HG03095 (cell line): ENCODE results near the gene ADAMTSL2.

Source experiments
- ATAC-seq: cut with Tn5 transposase; IDR thresholded peaks from one replicate; pipeline ENCODE4 v1.9.1; 2021; ENCODE audit warnings: moderate library complexity; ENCODE audit not compliant: unreplicated experiment

Gene ADAMTSL2

DNA sequence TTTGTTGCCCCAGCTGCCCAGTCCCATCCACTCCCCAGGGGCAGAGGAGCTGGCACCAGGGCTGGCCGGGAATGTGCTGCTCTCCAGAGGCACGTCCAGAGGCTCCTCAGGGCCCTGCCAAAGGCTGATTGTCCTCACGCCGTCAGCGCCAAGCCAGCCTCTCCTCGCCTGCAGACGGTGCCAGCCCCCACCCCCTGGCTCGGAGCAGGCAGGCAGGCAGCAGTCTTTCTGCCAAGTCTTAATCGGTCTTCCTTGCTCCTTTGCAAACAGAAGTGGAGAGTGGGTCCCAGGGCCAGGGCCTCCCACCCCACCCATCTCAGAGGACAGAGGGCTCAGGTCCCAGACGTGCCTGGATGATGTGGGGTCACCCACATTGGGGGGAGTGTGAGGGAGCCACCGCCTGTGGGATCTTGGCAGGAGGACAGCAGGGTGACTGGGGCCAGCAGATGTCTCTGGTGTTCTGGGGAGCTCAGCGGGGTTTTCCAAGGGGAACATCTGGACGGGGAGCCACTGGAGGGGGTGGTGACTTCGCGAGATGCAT lies 38.4 kb downstream of the ADAMTSL2 start:
- ATAC-seq, result no peak

DNA sequence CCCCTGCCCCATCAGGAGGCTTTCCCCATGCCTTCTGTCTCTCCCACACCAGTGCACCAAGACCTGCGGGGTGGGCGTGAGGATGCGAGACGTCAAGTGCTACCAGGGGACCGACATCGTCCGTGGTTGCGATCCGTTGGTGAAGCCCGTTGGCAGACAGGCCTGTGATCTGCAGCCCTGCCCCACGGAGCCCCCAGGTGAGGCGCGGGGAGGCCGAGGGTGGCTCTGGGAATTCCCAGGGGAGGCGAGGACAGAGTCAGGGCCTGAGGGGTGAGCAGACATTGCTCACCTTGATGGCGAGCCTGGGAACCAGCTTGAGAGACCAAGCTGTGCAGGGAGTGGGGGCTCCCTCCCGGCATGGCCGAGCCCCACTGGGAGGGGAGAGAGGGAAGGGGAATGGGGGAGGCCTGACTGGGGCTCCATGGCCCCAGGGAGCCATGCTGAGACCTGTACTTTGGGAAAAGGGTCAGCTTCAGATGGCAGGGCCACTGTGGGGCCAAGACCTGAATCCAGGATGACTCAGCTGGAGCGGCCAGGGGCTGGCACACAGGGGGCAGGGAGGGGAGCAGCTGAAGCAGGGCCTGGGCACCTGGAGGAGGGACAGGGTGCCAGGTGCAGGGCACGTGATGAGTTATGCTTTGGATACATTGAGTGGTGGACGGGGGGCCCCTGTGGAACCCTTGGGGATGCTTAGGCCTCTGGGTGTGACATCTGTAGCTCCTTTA lies 39.4 kb downstream of the ADAMTSL2 start:
- ATAC-seq, result no peak

DNA sequence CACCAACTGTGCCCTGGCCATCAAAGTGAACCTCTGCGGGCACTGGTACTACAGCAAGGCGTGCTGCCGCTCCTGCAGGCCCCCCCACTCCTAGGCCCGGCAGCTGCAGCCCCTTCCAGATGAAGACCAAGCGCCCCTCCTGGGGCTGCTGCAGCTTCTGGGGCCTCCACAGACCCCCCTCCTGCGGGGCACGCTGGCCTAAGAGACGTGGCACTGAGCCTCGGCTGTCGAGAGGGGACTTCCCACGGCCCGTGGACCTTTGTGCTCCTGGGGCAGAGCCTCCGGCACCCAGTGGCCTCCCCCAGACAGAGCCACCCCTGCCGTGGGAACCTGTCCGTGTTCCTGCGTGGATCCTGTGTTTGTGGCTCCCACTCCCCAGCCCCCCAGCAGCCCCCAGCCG lies 40.3 kb downstream of the ADAMTSL2 start:
- no peak for ATAC-seq

- no peak for ATAC-seq
Observed at GRCh38 chr9:133575186-133576030, 40.9 kb downstream of the ADAMTSL2 start.

- ATAC-seq, result no peak
Observed at GRCh38 chr9:133576031-133576874, 41.7 kb downstream of the ADAMTSL2 start.

DNA sequence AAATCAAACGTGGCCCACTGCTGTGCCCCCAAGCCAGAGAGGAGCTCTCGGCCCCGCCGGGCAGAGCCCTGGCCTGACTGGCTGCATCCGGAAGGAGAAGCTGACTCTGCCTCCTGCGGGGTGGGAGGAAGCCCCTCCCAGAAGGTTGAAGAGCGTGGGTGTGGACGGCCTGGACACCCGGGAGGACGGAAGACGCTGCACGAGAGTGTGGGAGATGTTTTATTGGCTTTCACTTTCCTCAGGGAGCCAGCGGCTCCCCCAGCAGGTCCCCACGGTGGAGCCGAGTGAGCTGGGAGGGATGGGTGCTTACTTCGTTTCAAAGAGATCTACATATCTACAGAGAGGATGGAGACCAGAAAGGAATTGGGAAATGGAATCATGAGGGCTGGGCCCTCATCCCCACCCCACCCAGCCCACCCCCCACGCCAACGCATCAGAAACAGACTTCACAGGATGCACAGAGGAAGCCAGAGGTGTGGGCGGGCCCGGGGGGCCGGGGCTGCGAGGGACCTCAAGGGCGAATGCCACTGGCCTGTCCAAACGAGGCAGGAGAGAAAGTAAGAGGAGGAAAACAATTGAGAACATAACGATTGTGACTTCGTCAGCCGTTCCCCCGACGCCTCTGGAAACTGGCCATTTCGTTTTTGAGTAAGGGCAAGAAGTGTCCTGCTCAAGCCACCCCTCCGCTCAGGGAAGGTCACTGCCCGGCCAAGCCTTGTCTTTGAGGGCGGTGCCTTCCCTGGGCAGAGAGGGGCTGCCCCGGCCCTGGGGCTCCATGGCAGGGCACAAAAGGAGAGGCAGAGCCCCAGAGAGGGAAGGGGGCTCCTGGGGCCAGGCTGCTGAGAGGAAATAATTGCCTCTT lies 42.6 kb downstream of the ADAMTSL2 start:
- no peak for ATAC-seq

GRCh38 chr9:133577737-133578112 lies 43.2 kb downstream of the ADAMTSL2 start:
- ATAC-seq, result no peak

GRCh38 chr9:133578524-133579441 lies 44.3 kb downstream of the ADAMTSL2 start:
- ATAC-seq, result no peak

DNA sequence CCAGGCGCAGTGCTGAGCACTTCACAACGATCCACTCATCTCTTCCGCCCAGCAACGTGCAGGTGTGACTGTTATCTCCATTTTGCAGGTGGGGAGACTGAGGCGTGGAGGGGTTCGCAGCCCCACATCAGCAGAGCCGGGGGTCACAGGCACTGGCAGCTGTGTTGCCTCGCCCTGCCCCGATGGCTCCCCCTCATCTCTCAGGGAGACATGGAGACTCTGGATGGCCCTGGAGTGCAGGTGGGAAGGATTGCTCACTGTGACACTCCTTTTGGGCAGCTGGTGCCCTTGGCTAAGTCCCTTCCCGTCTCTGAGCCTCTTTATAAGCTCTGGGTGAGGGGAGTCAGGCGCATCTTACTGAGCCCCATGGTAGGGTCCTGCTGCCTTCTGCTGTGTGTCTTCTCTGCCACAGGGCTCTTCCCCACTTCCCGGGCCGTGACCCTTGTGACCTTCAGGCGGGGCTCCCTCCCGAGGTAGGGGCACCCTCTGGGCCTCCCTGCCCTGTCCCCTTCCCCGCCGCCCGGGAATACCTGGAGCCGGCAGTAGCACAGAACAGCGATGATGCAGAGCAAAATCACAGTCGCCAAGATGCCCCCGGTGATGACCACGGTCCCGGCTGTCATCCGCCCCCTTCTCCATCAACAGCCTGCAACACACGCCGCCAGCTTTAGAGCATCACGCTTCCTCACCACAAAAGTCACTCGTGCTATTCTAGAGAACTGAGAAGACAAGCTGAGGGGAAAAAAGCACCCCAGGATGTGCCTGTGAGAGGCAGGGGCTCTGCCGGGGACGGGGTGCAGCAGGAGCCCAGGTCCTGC lies 45.3 kb downstream of the ADAMTSL2 start:
- ATAC-seq, result no peak

GRCh38 chr9:133580419-133580738 lies 45.9 kb downstream of the ADAMTSL2 start:
- no peak for ATAC-seq

GRCh38 chr9:133581011-133581410 lies 46.5 kb downstream of the ADAMTSL2 start:
- ATAC-seq, result no peak

- ATAC-seq, result no peak
Observed at GRCh38 chr9:133581513-133582343, 47.2 kb downstream of the ADAMTSL2 start.

DNA sequence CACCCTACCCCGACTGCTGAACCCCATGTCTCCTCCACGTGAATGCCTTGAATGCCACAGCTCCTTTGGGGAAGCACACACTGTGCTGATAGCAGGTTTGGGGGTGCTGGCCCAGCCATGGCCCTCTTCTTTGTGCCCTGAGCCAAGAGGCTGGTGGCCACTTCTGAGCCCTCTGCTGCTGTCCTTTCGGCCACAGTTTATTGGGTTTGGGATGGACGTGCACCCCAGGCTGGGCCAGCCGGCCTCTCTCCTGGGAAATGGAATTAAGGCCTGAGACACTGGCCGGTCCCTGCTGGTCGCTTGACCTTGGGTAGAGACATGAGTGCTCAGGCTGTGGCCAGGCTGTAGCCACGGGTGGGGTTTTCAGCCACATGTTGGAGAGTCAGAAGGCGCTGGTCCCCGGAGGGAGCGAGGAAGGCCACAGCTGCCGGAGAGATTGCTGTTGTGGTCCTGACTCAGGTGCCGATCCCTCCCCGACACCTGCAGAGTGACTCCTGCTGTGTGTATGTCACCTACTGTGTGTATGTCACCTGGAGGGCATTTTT lies 48.1 kb downstream of the ADAMTSL2 start:
- no peak for ATAC-seq

DNA sequence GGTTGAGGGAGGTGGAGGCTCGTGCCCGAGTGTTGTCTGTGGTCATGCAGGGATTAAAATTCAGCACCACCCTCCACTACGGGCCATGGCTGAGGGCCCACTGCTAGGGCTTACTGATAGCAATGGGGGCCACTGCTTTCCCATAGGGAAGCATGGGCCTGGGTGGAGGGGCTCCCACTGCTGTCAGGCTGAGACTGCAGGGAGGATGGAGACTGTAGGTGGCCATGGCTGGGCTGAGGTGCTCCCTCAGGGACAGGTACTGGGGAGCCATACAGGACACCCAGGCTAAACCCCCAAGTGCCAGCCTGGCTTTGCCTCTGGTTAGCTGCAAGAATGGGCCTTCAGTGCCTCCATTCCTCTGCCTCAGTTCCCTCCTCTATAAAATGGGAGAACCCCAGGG lies 48.6 kb downstream of the ADAMTSL2 start:
- ATAC-seq, result no peak

- ATAC-seq, result no peak
Observed at GRCh38 chr9:133583586-133583985, 49.1 kb downstream of the ADAMTSL2 start.

DNA sequence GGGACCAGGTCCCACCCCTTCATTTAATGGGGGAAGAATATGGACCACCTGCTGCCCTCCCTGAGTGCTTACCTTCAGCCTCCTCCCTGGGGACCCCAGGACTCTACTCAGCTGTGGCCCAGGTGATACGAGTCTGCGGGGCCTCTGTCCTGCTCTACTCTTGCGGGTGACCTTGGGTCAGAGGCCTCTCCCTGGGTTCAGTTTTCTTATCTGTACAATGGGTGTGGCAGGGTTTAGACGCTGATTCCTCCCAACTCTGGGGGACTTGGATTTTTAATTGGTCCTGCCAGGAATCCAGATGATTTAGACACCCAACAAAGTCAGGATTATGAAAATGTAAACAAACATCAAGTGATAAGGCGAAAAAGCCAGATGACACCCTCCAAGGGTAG lies 49.7 kb downstream of the ADAMTSL2 start:
- no peak for ATAC-seq
